GM12878 (cell line): ENCODE results near the gene JUN. TPM values are rescaled to one million over a fixed set of nuclear protein-coding genes. Genes with fewer than 3 reads are reported as not detected.

Experiments used
- ATAC-seq: fragments of 200-7000 bp; cut with Tn5 transposase; 3 replicates; pipeline ENCODE4 v1.9.1; 2020; ENCODE audit warnings: mild to moderate bottlenecking, moderate library complexity
- BruUV-seq: library from RNA; stranded (reverse); fragments of 400-500 nt; replicated peaks from 2 replicates; lab custom pipeline; 2021; lab: Mats Ljungman, UMichigan
- CTCF ChIA-PET: fragments of 300-600 bp; sonication (Branson Sonifier 250); formaldehyde crosslinking; extraction: SDS; loops from one replicate; lab custom pipeline; 2021; ENCODE audit warnings: inconsistent platforms; lab: Yijun Ruan, JAX
- POLR2A ChIA-PET: fragments of 350-600 bp; formaldehyde crosslinking; extraction: SDS; loops from one replicate; lab custom pipeline; 2021; ENCODE audit warnings: inconsistent platforms; lab: Charles Lee
- RAD21 ChIA-PET: fragments of 300-600 bp; sonication (Branson Sonifier 250); formaldehyde crosslinking; loops from one replicate; lab custom pipeline; 2023; ENCODE audit warnings: antibody characterized with exemption; ENCODE audit not compliant: unreplicated experiment; lab: Charles Lee
- SMC1A ChIA-PET: fragments of 300-600 bp; sonication (Branson Sonifier 250); formaldehyde crosslinking; loops from one replicate; lab custom pipeline; 2023; ENCODE audit not compliant: unreplicated experiment, uncharacterized antibody; lab: Charles Lee
- DNase-seq: peaks from one replicate; pipeline ENCODE4 v3.0.0-alpha.2; 2011; ENCODE audit warnings: low read depth, low spot score
- FAIRE-seq: peaks from 3 replicates; lab custom pipeline; 2011; peaks lifted over from hg19 to GRCh38; lab: Jason Lieb, UNC
- H2AFZ ChIP-seq: 2 replicates; pipeline ENCODE4 v1.6.0; 2011; ENCODE audit warnings: low read depth, low read length, control low read depth; ENCODE audit not compliant: control insufficient read depth
- H3K27ac ChIP-seq: 2 replicates; pipeline ENCODE4 v1.5.1; 2011; ENCODE audit warnings: control low read depth; ENCODE audit not compliant: control insufficient read depth, insufficient read depth
- H3K27me3 ChIP-seq, 2 experiments: replicated peaks in 1 of 2; 2 replicates each; pipeline versions ENCODE4 v1.6.0 to v1.6.1; 2011; ENCODE audit warnings: low read length in 1 of 2; ENCODE audit not compliant: control insufficient read depth in 2 of 2, insufficient read depth in 2 of 2
- H3K36me3 ChIP-seq, 2 experiments: 2 replicates each; pipeline ENCODE4 v1.5.1; 2011; ENCODE audit warnings: low read length in 1 of 2; ENCODE audit not compliant: control insufficient read depth in 2 of 2, insufficient read depth in 2 of 2
- H3K4me1 ChIP-seq: 2 replicates; pipeline ENCODE4 v1.6.1; 2011; ENCODE audit warnings: mild to moderate bottlenecking, low read length, moderate library complexity, mixed read lengths; ENCODE audit not compliant: control insufficient read depth, insufficient read depth
- H3K4me2 ChIP-seq: 2 replicates; pipeline ENCODE4 v1.6.0; 2011; ENCODE audit warnings: control low read depth; ENCODE audit not compliant: control insufficient read depth, insufficient read depth
- H3K4me3 ChIP-seq: fragments of 200-600 bp; sonication (generic); 2 replicates; pipeline ENCODE4 v1.5.1; 2016
- H3K79me2 ChIP-seq: 2 replicates; pipeline ENCODE4 v1.6.0; 2011; ENCODE audit warnings: low read length; ENCODE audit not compliant: control insufficient read depth, insufficient read depth
- H3K9ac ChIP-seq: 2 replicates; pipeline ENCODE4 v1.8.0; 2011; ENCODE audit warnings: low read length, control low read depth, mixed read lengths; ENCODE audit not compliant: control insufficient read depth, insufficient read depth
- H3K9me3 ChIP-seq: replicated peaks from 3 replicates; pipeline ENCODE4 v1.5.1; 2011; ENCODE audit warnings: mild to moderate bottlenecking, low read length; ENCODE audit not compliant: control insufficient read depth, insufficient read depth
- H4K20me1 ChIP-seq: 2 replicates; pipeline ENCODE4 v1.6.0; 2011; ENCODE audit not compliant: control insufficient read depth, insufficient read depth
- CHD4 ChIP-seq: fragments of 200-600 bp; sonication (generic); IDR thresholded peaks from 2 replicates; pipeline ENCODE4 v1.6.1; 2016; ENCODE audit warnings: mild to moderate bottlenecking
- ESRRA ChIP-seq: IDR thresholded peaks from 2 replicates; pipeline ENCODE4 v1.6.1; 2012; ENCODE audit warnings: mild to moderate bottlenecking, low read length, improper control_type of control experiment
- KDM1A ChIP-seq: fragments of 200-600 bp; sonication (generic); IDR thresholded peaks from 2 replicates; pipeline ENCODE4 v1.6.1; 2016; ENCODE audit warnings: borderline replicate concordance
- MLLT1 ChIP-seq: fragments of 450-650 bp; IDR thresholded peaks from 2 replicates; pipeline ENCODE4 v1.6.1; 2016; ENCODE audit warnings: mild to moderate bottlenecking
- PKNOX1 ChIP-seq: fragments of 450-650 bp; IDR thresholded peaks from 2 replicates; pipeline ENCODE4 v1.6.1; 2016; ENCODE audit warnings: mild to moderate bottlenecking
- PRDM15 ChIP-seq: fragments of 450-650 bp; formaldehyde crosslinking; IDR thresholded peaks from 2 replicates; pipeline ENCODE4 v1.4.0; 2020; ENCODE audit warnings: mild to moderate bottlenecking, moderate library complexity
- SIX5 ChIP-seq: IDR thresholded peaks from 2 replicates; pipeline ENCODE4 v1.6.1; 2011; ENCODE audit warnings: mild to moderate bottlenecking, low read depth, low read length, moderate library complexity; ENCODE audit not compliant: severe bottlenecking
- WGBS: methylation state at CpG from one replicate; pipeline ENCODE4 v1.1.6; 2016; ENCODE audit warnings: low lambda C conversion rate; ENCODE audit not compliant: insufficient replicate concordance, insufficient coverage; ENCODE audit errors: missing lambda C conversion rate; 5-methylcytosine and 5-hydroxymethylcytosine counted together
- in situ Hi-C: fragments of 300-500 bp; cut with MboI; formaldehyde crosslinking; loops from 9 replicates; pipeline ENCODE4 v1.14.3; 2018; ENCODE audit warnings: mixed read lengths
- intact Hi-C: fragments of 100-400 bp; cut with micrococcal nuclease; formaldehyde crosslinking; loops from one replicate; pipeline ENCODE4 v1.14.2; 2022; ENCODE audit not compliant: unreplicated experiment
- polyA plus RNA-seq, 11 experiments: library from polyadenylated mRNA; depleted of rRNA in 4 of 11; unstranded in 6 of 11; stranded (reverse) in 5 of 11; fragments of >200 nt; fragmentation: Nextera tagmentation in 4 of 11; fragmentation: Illumina TruSeq in 1 of 11; extraction: Ambion mirVana in 4 of 11; extraction: Trizol in 1 of 11; gene quantifications; 1 replicate in 1 of 11; 2 replicates in 10 of 11; pipeline versions ENCODE4 v1.2.1 to v1.2.3, GENCODE V29; 2011 to 2016; ENCODE audit warnings: inconsistent platforms in 2 of 11, missing spikeins in 2 of 11, low read depth in 1 of 11
- total RNA-seq, 4 experiments: library from RNA; depleted of rRNA in 3 of 4; stranded (reverse); fragments of >200 nt in 3 of 4; fragmentation: Illumina TruSeq in 1 of 4; extraction: Trizol in 1 of 4; gene quantifications; 2 replicates each; pipeline versions ENCODE4 v1.2.1 to v1.2.3, GENCODE V29; 2013 to 2021

The JUN gene
- total and polyA plus RNA-seq, 10 of the 15 experiments (the other 5 are each of a cell fraction or from before 2014, with no cell fraction given), result 0.18 to 8.4 (median 2.8) TPM

- TF ChIP-seq KDM1A, result no peak
- TF ChIP-seq, all 136 proteins: peak for 0
Measured at GRCh38 chr1:58768191-58768731, 15.6 kb downstream of the JUN start (continued).

GRCh38 chr1:58767143-58767542 is 16.7 kb downstream of the JUN start:
- Histone ChIP-seq H3K4me2 (no peak overlapping the region), H3K27me3 (peaks cover 0 to 3% of the 10 kb centered on the region in 2 experiments; a peak in 2 of 4 replicates), H4K20me1 (no peaks in the 10 kb centered on the region; the same call in 1 of the 2 replicates), H3K9ac (no peak overlapping the region), H3K4me1 (no peaks in the 10 kb centered on the region), H3K36me3 (no peaks in the 10 kb centered on the region), H3K27ac (no peak overlapping the region), H3K9me3 (no peaks in the 10 kb centered on the region; the same call in 2 of the 3 replicates)
- in situ Hi-C loops (no loop called here), intact Hi-C loops (no loop called here)
- no peak for ATAC-seq
- POLR2A ChIA-PET, result interaction anchor here (0.5 kb wide), 1 partner anchor 25 kb away, joined by 3 read pairs; no protein-coding TSS in a partner anchor
- WGBS, result 88% methylated on average over 1 of the region's 1 CpG
- BruUV-seq, result no TSS peak
- CTCF ChIA-PET, result interaction anchor here (0.9 to 1.7 kb wide), 7 partner anchors 8 to 932 kb away, joined by 3 to 10 read pairs (median 5); no protein-coding TSS in a partner anchor
- SMC1A ChIA-PET, result interaction anchor here (0.5 to 1.7 kb wide), 7 partner anchors 9 to 932 kb away, joined by 3 to 7 read pairs (median 4); no protein-coding TSS in a partner anchor
- RAD21 ChIA-PET, result no interaction called here
- TF ChIP-seq SIX5 (peak; percentile 24), ESRRA (no peak)
- TF ChIP-seq, all 136 proteins: peak for 1
- DNase-seq, result no peak
- Histone ChIP-seq H3K4me3 (no peak overlapping the region), H3K79me2 (no peaks in the 10 kb centered on the region), H2AFZ (no peak overlapping the region)
- FAIRE-seq, result no peak

GRCh38 chr1:58765441-58765840 is 18.4 kb downstream of the JUN start:
- Histone ChIP-seq H3K9me3 (no peaks in the 10 kb centered on the region; the same call in 2 of the 3 replicates), H3K4me1 (no peaks in the 10 kb centered on the region), H3K27ac (no peak overlapping the region), H4K20me1 (no peaks in the 10 kb centered on the region; the same call in 1 of the 2 replicates), H2AFZ (no peak overlapping the region), H3K27me3 (peaks cover 0 to 3% of the 10 kb centered on the region in 2 experiments; a peak in 2 of 4 replicates), H3K4me2 (no peak overlapping the region), H3K9ac (no peak overlapping the region), H3K36me3 (no peaks in the 10 kb centered on the region), H3K79me2 (no peaks in the 10 kb centered on the region), H3K4me3 (no peak overlapping the region)
- intact Hi-C loops (no loop called here), in situ Hi-C loops (no loop called here)
- SMC1A ChIA-PET, result interaction anchor here (1.5 kb wide), 1 partner anchor 9 kb away, joined by 4 read pairs; no protein-coding TSS in a partner anchor
- CTCF ChIA-PET, result interaction anchor here (0.7 kb wide), 1 partner anchor 24 kb away, joined by 6 read pairs; no protein-coding TSS in a partner anchor
- no TSS peak for BruUV-seq
- DNase-seq (no peak), ATAC-seq (no peak), FAIRE-seq (no peak)
- RAD21 ChIA-PET, result no interaction called here
- POLR2A ChIA-PET, result interaction anchor here (0.6 kb wide), 2 partner anchors 13 to 1056 kb away, joined by 3 to 5 read pairs; no protein-coding TSS in a partner anchor
- WGBS, result 43% methylated on average over 2 of the region's 2 CpGs
- no peak for TF ChIP-seq CHD4
- TF ChIP-seq PRDM15 (CRISPR knock-in tag), result no peak
- TF ChIP-seq MLLT1, result no peak
- no peak for TF ChIP-seq PKNOX1
